GM19193 (cell line): ENCODE data around the gene LGALS3.

Source experiments
- POLR2A ChIP-seq: IDR thresholded peaks from 4 replicates; pipeline ENCODE4 v1.6.1; 2011; ENCODE audit not compliant: insufficient read depth, insufficient read length; ENCODE audit errors: extremely low read depth

LGALS3 gene

DNA sequence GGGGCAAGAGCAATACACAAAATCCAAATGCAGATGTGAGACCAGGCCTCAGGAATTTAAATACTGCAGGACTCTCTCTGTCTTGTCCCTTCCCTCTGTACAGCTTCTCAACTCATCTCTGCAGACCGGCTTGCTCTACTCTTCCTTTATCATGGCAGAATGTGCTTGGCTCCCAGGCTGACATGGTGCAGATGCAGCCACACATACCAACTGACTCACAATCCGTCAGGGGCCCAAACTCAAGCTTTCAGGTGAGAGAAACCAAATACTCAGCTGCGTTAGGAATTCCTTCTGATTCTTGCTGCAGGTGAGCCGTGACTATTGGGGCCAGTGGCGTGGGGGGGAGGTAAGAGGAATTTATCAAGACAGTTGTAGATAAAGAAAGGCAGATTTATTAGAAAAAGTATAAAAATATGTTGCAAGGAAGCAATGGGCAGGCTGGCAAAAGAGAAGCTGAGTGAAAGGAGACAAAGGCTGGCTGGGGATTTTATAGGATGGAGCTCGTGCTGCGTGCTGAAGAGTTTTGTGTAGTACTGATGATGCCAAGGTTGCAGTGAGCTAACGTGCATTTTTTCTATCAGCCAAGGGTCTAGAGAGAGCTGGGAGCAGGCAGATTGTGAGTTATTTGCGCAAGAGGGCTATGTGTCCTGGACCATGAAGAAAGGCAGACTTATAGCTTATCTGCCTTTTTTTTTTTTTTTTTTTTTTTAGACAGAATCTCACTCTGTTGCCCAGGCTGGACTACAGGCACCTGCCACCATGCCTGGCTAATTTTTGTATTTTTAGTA, 5.0 kb upstream of the LGALS3 start:
- TF ChIP-seq POLR2A: no peak

GRCh38 chr14:55124774-55125386, 4.2 kb upstream of the LGALS3 start:
- TF ChIP-seq POLR2A: no peak

- TF ChIP-seq POLR2A: no peak
Measured at GRCh38 chr14:55125403-55125802, 3.6 kb upstream of the LGALS3 start.

- TF ChIP-seq POLR2A: no peak
Measured at GRCh38 chr14:55126034-55126433, 3.0 kb upstream of the LGALS3 start.

GRCh38 chr14:55126932-55127459, 2.1 kb upstream of the LGALS3 start:
- TF ChIP-seq POLR2A: no peak

DNA sequence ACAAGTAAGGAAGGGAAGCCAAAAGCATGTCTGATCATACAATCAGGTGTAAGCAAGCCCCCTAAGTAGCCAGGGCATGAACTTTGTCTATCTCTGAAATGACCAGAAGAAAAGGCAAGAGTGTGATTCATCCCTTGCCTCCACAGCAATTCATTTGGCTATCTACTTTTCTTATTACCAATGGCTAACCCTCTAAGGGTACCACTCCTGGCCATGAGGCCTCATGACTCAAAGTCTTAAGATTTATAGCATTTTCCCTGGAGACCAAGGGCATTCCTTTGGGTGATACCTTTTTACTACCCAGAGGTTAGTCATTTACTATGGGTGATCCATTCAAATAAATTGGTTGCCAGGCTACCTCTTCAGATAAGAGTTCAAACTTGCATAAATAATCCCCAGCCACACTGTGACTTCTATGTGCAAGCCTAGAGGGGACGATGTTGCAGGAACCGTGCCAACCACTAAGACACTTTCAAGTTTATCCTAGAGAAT, 1.5 kb upstream of the LGALS3 start:
- TF ChIP-seq POLR2A: no peak

GRCh38 chr14:55128386-55129085, 516 bp upstream of the LGALS3 start:
- no peak for TF ChIP-seq POLR2A

GRCh38 chr14:55129428-55130195, 560 bp downstream of the LGALS3 start:
- no peak for TF ChIP-seq POLR2A

DNA sequence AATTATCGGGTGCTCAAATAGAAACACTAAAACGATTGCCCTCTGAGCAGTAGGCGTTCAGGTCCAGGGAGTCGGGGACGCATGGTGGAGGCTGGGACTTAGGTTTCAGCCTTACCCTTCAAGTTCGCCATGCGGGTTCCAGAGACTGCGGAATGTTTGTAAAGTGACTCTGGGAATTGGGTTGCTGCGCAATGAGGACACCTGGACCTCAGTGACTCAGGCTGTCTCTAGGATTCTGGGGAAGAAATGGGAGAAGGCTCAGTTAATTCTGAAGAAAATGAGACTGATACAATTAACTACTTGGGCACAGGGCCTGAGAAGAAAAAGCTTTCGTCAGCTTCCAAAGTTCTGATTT, 1.1 kb downstream of the LGALS3 start:
- no peak for TF ChIP-seq POLR2A

GRCh38 chr14:55131370-55132137, 2.5 kb downstream of the LGALS3 start:
- no peak for TF ChIP-seq POLR2A

DNA sequence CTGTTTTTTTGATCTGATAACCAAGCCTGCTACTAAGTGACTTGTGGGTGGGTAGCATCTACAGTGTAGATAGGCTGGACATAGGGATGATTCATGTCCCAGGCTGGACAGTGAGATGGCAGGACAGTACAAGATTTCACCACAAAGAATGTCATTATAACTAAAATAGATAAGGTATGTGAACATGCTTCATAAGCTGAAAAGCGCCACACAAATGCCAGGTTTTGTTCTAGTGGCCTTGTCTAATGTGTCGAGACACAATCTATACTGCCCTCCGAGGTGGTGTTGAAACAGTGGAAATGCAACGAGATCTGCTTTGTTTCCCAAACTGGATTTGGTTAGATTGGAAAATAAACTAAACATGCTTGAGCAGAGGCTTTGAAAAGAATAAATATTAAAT, 4.4 kb downstream of the LGALS3 start:
- TF ChIP-seq POLR2A: no peak

DNA sequence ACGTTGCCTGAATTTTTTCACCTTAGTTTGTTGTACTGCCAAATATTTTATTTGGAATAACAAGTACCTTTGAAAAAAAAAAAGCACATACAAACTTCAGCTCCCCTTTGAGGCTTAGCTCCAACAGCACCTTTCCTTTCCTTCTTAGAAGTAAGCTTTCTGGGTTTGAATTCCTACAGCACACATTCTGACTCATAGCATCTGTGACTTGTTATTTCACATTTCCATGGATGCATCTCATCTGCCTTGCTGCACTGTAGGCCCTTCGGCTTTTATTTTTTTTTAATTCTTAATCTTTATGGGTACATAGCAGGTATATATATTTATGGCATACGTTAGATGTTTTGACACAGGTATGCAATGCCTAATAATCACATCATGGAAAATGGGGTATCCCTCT, 7.2 kb downstream of the LGALS3 start:
- no peak for TF ChIP-seq POLR2A

- TF ChIP-seq POLR2A: no peak
Measured at GRCh38 chr14:55136885-55137786, 8.1 kb downstream of the LGALS3 start.
